MM.1S (cell line): Measurements from ENCODE around the gene LANCL3.

ENCODE experiments used
- CTCF ChIP-seq: fragments of 300-600 bp; sonication (generic); IDR thresholded peaks from 2 replicates; pipeline ENCODE4 v1.5.1; 2016; ENCODE audit warnings: antibody characterized with exemption, low read length, mixed read lengths
- EZH2 ChIP-seq: fragments of 300-600 bp; sonication (generic); optimal IDR thresholded peaks from 2 replicates; pipeline ENCODE3; 2017; ENCODE audit warnings: low read depth, mild to moderate bottlenecking, antibody characterized with exemption, low read length, mixed read lengths

- TF ChIP-seq CTCF = no peak
- TF ChIP-seq EZH2 = no peak
These were observed 95.1 kb downstream of the LANCL3 start for GRCh38 chrX:37666516-37666915.
